Raji (cell line): ENCODE data around the gene NPAT.

ENCODE experiments used
- POLR2A ChIP-seq: IDR thresholded peaks from 2 replicates; pipeline ENCODE4 v1.6.1; 2011; ENCODE audit warnings: low read depth, low read length, control low read depth; ENCODE audit not compliant: insufficient read depth

Gene NPAT

GRCh38 chr11:108203075-108203474 is 19.4 kb downstream of the NPAT start:
- TF ChIP-seq POLR2A: no peak

- TF ChIP-seq POLR2A: no peak
Observed at GRCh38 chr11:108199446-108200321, 22.8 kb downstream of the NPAT start.

DNA sequence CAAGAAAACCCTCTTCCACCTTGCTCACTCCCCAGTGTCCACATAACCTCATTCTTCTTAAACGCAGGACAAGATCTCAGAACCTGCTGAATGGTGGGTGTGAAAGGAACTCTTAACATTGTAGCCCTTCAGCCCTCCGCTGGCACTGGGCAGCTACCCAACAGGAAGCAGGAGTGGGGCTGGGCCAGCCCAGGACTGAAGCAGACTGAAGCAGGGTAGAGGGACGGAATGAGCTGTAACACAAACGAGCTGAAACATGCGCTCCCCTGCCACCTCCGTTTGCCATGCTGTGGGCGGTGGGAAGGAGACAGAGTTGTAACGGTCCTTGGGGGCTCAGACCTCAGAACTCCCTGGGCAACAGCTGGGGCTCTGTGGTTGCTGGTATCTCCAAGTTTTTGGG is 23.6 kb downstream of the NPAT start:
- TF ChIP-seq POLR2A: no peak

DNA sequence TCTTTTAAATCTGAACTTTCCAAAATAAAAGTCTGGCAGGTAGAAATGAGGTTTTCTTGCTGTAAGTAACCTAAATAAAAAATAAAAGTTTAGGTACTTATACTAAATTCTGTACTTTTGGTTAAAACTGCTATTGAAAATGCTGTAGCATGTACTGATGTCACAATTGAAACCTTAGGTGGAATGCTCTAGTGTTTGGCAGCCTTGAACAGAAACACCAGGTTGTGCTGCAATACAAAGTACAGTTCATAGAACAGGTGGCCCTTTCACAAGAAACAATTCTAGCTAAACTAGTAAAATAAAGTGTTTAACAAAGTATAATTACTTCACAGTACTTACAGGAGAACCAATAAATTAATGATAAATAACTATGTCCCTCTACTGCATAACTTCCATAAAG is 25.1 kb downstream of the NPAT start:
- TF ChIP-seq POLR2A: no peak

DNA sequence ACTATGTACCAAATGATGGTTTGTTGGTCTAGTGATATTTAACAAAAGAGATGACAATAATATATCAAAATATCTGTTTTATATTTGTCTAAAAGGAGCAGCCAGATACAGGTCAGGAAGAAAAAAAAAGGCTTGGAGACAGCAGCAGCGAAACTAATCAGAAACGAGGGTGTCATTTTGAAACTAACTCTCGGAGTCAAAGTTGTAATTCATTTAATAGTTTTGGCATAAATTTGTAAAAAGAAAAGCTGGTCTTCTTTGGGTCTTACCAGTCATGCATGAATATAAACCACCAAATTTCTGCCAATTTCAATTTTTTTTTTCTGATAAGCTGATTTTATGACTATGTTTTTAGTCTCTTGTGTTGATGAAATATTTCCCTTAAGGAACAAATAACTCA is 25.5 kb downstream of the NPAT start:
- no peak for TF ChIP-seq POLR2A

- TF ChIP-seq POLR2A: no peak
Observed at GRCh38 chr11:108193725-108194124, 28.7 kb downstream of the NPAT start.

- TF ChIP-seq POLR2A: no peak
Observed at GRCh38 chr11:108177570-108177969, 44.9 kb downstream of the NPAT start.

DNA sequence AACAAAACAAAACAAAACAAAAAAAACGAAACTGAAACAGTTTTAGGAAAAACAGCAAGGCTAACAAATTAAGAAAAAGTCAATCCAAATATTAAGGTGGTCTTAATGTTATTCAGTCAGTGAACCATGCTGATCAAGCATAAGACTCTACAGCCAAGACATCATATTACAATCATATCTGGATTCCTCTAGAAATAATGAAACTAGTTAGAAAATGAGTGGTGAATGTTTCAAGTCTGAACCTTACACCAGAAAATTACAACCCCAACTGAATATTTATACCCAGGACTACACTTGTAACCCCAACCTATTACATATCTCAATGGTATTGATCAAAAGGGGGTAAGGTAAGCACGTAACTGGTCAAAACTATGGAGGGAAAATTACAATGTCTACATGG is 52.3 kb downstream of the NPAT start:
- TF ChIP-seq POLR2A: no peak

GRCh38 chr11:108167624-108168023 is 54.8 kb downstream of the NPAT start:
- TF ChIP-seq POLR2A: no peak

GRCh38 chr11:108160970-108161566 is 61.4 kb downstream of the NPAT start:
- TF ChIP-seq POLR2A: no peak

DNA sequence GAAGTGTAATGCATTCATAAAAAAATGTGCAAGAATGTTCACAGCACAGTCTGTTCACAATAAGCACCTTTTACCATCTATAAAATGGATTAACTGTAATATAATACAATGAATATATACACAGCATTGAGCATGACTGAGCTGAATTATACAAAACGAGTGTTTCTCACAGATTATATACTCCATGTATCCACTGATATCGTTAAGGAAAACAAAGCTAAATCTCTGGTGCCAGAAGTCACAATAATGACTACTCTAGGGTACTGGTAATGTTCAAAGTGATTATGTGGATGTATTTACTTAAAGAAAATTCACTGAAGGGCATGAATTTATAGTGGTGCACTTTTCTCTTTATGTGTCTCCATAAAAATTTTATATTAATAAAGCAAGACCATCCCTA is 67.8 kb downstream of the NPAT start:
- TF ChIP-seq POLR2A: no peak

- TF ChIP-seq POLR2A: no peak
Observed at GRCh38 chr11:108148556-108148955, 73.9 kb downstream of the NPAT start.

GRCh38 chr11:108147150-108147549 is 75.3 kb downstream of the NPAT start:
- TF ChIP-seq POLR2A: no peak

- no peak for TF ChIP-seq POLR2A
Observed at GRCh38 chr11:108144615-108145014, 77.8 kb downstream of the NPAT start.

- TF ChIP-seq POLR2A: no peak
Observed at GRCh38 chr11:108142304-108142703, 80.1 kb downstream of the NPAT start.

DNA sequence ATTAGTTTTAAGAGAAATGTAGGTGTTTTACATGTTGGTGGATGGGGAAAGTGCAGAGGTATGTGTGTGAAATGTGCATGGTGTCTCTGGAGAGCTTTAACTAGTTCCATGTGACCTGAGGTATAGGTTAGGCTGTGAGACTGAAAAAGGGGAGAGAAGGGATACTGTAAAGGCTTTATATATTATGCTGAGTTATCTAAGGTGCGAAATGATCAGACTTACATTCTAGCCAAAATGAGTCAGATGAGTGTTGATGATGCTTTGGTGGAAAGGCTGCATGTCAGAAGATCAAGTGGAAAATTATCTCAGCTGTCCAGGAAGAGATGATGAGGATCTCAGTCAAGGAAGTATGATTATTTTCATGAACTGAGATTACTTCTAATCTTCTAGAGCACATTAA is 85.2 kb downstream of the NPAT start:
- TF ChIP-seq POLR2A: no peak
